Uterus (tissue), 2 donors: ENCODE results near the gene CNNM2.

ENCODE experiments used
- POLR2A ChIP-seq, 2 donors: fragments of 450-650 bp; IDR thresholded peaks; one replicate each; pipeline ENCODE4 v1.6.1; 2016; ENCODE audit warnings: antibody characterized with exemption in 2 of 2, mild to moderate bottlenecking in 1 of 2, moderate library complexity in 1 of 2
- TF ChIP-seq, protein P1 (sequence below), 4 experiments: fragments of 200-600 bp in 2 of 4; fragments of 450-650 bp in 2 of 4; sonication (generic) in 2 of 4; IDR thresholded peaks; one replicate each; pipeline ENCODE4 v1.5.1; 2016 to 2019; ENCODE audit warnings: antibody characterized with exemption in 4 of 4, mild to moderate bottlenecking in 2 of 4, moderate library complexity in 1 of 4

- TF ChIP-seq POLR2A (IDR thresholded peaks at IDR 0.05): no peak
- TF ChIP-seq, protein P1, sequence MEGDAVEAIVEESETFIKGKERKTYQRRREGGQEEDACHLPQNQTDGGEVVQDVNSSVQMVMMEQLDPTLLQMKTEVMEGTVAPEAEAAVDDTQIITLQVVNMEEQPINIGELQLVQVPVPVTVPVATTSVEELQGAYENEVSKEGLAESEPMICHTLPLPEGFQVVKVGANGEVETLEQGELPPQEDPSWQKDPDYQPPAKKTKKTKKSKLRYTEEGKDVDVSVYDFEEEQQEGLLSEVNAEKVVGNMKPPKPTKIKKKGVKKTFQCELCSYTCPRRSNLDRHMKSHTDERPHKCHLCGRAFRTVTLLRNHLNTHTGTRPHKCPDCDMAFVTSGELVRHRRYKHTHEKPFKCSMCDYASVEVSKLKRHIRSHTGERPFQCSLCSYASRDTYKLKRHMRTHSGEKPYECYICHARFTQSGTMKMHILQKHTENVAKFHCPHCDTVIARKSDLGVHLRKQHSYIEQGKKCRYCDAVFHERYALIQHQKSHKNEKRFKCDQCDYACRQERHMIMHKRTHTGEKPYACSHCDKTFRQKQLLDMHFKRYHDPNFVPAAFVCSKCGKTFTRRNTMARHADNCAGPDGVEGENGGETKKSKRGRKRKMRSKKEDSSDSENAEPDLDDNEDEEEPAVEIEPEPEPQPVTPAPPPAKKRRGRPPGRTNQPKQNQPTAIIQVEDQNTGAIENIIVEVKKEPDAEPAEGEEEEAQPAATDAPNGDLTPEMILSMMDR (IDR thresholded peaks at IDR 0.05): no peak
Measured at GRCh38 chr10:103120977-103121735, 203.1 kb downstream of the CNNM2 start.
